HG03460 (cell line): Measurements from ENCODE around the gene PLLP.

Experiments used
- ATAC-seq: cut with Tn5 transposase; IDR thresholded peaks from one replicate; pipeline ENCODE4 v1.9.1; 2021; ENCODE audit not compliant: unreplicated experiment

Gene PLLP

GRCh38 chr16:57226701-57227621 lies 57.5 kb downstream of the PLLP start:
- no peak for ATAC-seq

DNA sequence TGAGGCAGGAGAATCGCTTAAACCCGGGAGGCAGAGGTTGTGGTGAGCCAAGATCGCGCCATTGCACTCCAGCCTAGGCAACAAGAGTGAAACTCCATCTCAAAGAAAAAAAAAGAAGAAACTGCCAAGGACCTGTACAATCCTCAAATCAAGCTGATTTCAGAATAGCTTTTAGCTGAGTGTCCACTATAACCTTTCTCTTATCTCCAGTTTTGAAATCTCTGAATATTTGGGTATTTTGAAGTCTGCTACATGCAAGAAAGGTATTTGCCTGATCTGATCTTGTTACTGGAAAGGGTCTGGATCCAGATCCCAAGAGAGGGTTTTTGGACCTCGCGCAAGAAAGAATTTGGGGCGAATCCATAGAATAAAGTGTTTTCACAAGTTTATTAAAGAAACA lies 58.5 kb downstream of the PLLP start:
- ATAC-seq = no peak

GRCh38 chr16:57224651-57225335 lies 59.7 kb downstream of the PLLP start:
- no peak for ATAC-seq

GRCh38 chr16:57223057-57223456 lies 61.4 kb downstream of the PLLP start:
- ATAC-seq = no peak

DNA sequence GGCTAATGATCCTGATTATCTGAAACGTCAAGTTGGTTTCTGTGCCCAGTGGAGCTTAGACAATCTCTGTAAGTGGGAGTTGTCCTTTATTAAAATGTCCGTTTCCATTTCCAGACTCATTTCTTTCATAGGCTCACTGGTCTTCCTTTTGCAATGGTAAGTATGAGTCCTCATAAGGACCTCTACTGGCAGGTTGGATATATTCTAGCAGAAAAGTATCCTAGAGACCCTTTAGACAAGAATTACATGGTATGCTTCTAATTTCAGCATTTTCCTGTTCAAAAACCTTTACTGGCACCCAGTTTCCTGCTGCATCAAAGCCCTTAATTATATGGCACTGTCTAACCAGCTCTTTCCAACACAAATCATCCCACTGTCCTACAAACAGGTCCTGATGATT lies 67.5 kb downstream of the PLLP start:
- ATAC-seq = no peak

- no peak for ATAC-seq
Observed at GRCh38 chr16:57213462-57213861, 71.0 kb downstream of the PLLP start.

DNA sequence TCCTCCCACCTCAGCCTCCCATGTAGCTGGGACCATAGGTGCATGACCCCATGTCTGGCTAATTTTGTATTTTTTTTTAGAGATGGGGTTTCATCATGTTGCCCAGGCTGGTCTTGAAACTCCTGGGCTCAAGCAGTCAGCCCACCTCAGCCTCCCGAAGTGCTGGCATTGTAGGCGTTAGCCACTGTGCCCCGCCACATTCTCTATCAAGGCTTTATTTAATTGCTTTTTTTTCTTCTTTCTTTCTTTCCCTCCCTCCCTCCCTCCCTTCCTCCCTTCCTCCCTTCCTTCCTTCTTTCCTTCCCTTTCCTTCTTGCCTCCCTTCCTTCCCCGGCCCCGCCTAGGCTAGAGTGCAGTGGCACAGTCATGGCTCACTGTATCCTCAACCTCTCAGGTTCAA lies 74.7 kb downstream of the PLLP start:
- ATAC-seq = no peak

DNA sequence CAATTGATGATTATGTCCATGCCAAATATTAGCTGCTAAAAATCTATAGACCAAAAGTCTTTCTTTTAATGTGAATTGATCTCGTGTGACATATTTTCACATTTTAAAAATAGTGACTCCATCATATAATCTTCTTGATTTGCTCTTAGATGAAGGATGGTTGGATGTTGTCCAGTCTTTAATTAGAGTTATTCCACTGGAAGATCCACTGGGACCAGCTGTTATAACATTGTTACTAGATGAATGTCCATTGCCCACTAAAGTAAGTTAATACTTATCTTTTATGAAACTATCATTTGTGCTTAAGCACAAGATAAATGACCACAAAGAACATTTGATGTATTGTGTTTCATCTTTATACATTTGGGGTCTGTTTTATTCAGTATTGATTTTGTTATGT lies 75.5 kb downstream of the PLLP start:
- ATAC-seq = no peak
